ENCODE measurements around the gene ADAMTS2.

ADAMTS2 gene

GRCh38 chr5:179243333-179243732 is 101.9 kb downstream of the ADAMTS2 start:
- no peak for DNase-seq (ENCODE audit: low spot score)
- TF ChIP-seq CTCF (IDR thresholded peaks at IDR 0.05; ENCODE audit: extremely low read depth, insufficient read depth, missing control alignments): no peak
- in situ Hi-C loops (cut with MboI; ENCODE audit: low pct_unique_long_range_greater_than_20kb, low sequenced_read_pairs, unreplicated experiment): no loop called here

GRCh38 chr5:179242676-179243075 is 102.6 kb downstream of the ADAMTS2 start:
- no peak for DNase-seq (ENCODE audit: low spot score)
- in situ Hi-C loops (cut with MboI; ENCODE audit: low pct_unique_long_range_greater_than_20kb, low sequenced_read_pairs, unreplicated experiment): no loop called here
- no peak for TF ChIP-seq CTCF (IDR thresholded peaks at IDR 0.05; ENCODE audit: extremely low read depth, insufficient read depth, missing control alignments)

GRCh38 chr5:179241764-179242370 is 103.4 kb downstream of the ADAMTS2 start:
- TF ChIP-seq CTCF (IDR thresholded peaks at IDR 0.05; ENCODE audit: extremely low read depth, insufficient read depth, missing control alignments): no peak
- in situ Hi-C loops (cut with MboI; ENCODE audit: low pct_unique_long_range_greater_than_20kb, low sequenced_read_pairs, unreplicated experiment): no loop called here
- no peak for DNase-seq (ENCODE audit: low spot score)

- in situ Hi-C loops (cut with MboI; ENCODE audit: low pct_unique_long_range_greater_than_20kb, low sequenced_read_pairs, unreplicated experiment): no loop called here
- no peak for TF ChIP-seq CTCF (IDR thresholded peaks at IDR 0.05; ENCODE audit: extremely low read depth, insufficient read depth, missing control alignments)
- no peak for DNase-seq (ENCODE audit: low spot score)
Measured at GRCh38 chr5:179241175-179241574, 104.1 kb downstream of the ADAMTS2 start.

- no peak for DNase-seq (ENCODE audit: low spot score)
- in situ Hi-C loops (cut with MboI; ENCODE audit: low pct_unique_long_range_greater_than_20kb, low sequenced_read_pairs, unreplicated experiment): no loop called here
- TF ChIP-seq CTCF (IDR thresholded peaks at IDR 0.05; ENCODE audit: extremely low read depth, insufficient read depth, missing control alignments): no peak
Measured at GRCh38 chr5:179240561-179240960, 104.7 kb downstream of the ADAMTS2 start.

- in situ Hi-C loops (cut with MboI; ENCODE audit: low pct_unique_long_range_greater_than_20kb, low sequenced_read_pairs, unreplicated experiment): no loop called here
- no peak for TF ChIP-seq CTCF (IDR thresholded peaks at IDR 0.05; ENCODE audit: extremely low read depth, insufficient read depth, missing control alignments)
- no peak for DNase-seq (ENCODE audit: low spot score)
Measured at GRCh38 chr5:179239256-179240135, 105.8 kb downstream of the ADAMTS2 start.

All from GM13977 (cell line).